Type B pancreatic cell (in vitro differentiated cells): Measurements from ENCODE around the gene MKLN1. TPM values are rescaled to one million over a fixed set of nuclear protein-coding genes. Genes with fewer than 3 reads are reported as not detected.
"Not testable (repeated sequence)": the region's sequence is repeated elsewhere in the genome, so short reads cannot be mapped to it uniquely, and the experiment has no call there.

ENCODE experiments used
- DNase-seq: peaks from one replicate; pipeline ENCODE4 v3.0.0; 2021; ENCODE audit warnings: mixed read lengths; ENCODE audit not compliant: unreplicated experiment; ENCODE audit errors: extremely low spot score
- H3K27ac Mint-ChIP-seq: 2 replicates; pipeline ENCODE4 v1.8.0; 2021; ENCODE audit warnings: mild to moderate bottlenecking, mixed read lengths
- H3K27me3 Mint-ChIP-seq: 2 replicates; pipeline ENCODE4 v1.8.0; 2021; ENCODE audit warnings: mixed read lengths
- H3K36me3 Mint-ChIP-seq: 2 replicates; pipeline ENCODE4 v1.8.0; 2021; ENCODE audit warnings: mixed read lengths
- H3K4me1 Mint-ChIP-seq: one replicate; pipeline ENCODE4 v1.8.0; 2021; ENCODE audit warnings: mixed read lengths; ENCODE audit not compliant: unreplicated experiment
- H3K4me3 Mint-ChIP-seq: 2 replicates; pipeline ENCODE4 v1.8.0; 2021; ENCODE audit warnings: mild to moderate bottlenecking, mixed read lengths
- H3K9me3 Mint-ChIP-seq: 2 replicates; pipeline ENCODE4 v1.8.0; 2021; ENCODE audit warnings: mixed read lengths
- total RNA-seq: library from RNA; stranded (reverse); gene quantifications from 2 replicates; pipeline ENCODE4 v1.2.1, GENCODE V29; 2021; ENCODE audit warnings: low replicate concordance
- TF ChIP-seq, protein P1 (sequence below): fragments of 200-600 bp; sonication (generic); conservative IDR thresholded peaks from 2 replicates; pipeline ENCODE4 v1.5.0; 2021; ENCODE audit warnings: antibody characterized with exemption, mild to moderate bottlenecking

MKLN1 gene
- total RNA-seq, 1 donor from 2014 or later, result 47.7 TPM

DNA sequence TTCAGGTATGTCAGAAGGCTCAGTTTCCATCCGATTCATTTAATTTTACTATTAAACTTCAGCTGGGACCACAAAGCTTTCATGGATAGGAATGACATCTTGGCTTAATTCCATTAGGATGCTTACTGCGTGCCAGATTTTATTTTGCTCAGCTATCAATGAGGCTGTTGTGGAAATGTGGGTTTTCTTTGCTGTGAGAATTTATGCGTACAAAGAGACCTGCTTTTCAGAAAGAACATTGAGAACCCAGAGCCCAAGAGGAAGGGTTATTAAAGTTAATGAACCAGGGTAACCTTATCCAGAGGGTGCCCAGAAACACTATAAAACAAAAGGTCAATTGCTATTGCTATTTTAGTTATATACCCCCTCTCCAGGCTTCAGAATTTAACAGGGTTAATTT lies 98.3 kb downstream of the MKLN1 start:
- no peak overlapping the region for H3K4me3 Mint-ChIP-seq
- H3K27ac Mint-ChIP-seq, result no peak overlapping the region
- peaks cover 9% of the 10 kb centered on the region for H3K36me3 Mint-ChIP-seq

DNA sequence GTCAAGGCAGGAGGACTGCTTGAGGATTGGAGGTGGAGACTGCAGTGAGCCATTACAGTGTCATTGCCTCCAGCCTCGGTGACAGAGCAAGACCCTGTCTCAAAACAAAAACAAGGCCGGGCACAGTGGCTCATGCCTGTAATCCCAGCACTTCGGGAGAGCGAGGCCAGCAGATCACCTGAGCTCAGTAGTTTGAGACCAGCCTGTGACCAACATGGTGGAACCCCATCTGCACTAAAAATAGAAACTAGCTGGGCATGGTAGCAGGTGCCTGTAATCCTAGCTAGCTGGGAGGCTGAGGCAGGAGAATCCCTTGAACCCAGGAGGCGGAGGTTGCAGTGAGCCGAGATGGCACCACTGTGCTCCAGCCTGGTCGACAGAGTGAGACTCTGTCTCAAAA lies 103.2 kb downstream of the MKLN1 start:
- H3K36me3 Mint-ChIP-seq, result peaks cover 34% of the 10 kb centered on the region
- not testable (repeated sequence) for H3K27ac Mint-ChIP-seq, H3K9me3 Mint-ChIP-seq, H3K27me3 Mint-ChIP-seq, H3K4me1 Mint-ChIP-seq, H3K4me3 Mint-ChIP-seq, DNase-seq

More for the DNA sequence above, 98.3 kb downstream of the MKLN1 start:
- H3K27me3 Mint-ChIP-seq, result no peaks in the 10 kb centered on the region
- TF ChIP-seq, protein P1, sequence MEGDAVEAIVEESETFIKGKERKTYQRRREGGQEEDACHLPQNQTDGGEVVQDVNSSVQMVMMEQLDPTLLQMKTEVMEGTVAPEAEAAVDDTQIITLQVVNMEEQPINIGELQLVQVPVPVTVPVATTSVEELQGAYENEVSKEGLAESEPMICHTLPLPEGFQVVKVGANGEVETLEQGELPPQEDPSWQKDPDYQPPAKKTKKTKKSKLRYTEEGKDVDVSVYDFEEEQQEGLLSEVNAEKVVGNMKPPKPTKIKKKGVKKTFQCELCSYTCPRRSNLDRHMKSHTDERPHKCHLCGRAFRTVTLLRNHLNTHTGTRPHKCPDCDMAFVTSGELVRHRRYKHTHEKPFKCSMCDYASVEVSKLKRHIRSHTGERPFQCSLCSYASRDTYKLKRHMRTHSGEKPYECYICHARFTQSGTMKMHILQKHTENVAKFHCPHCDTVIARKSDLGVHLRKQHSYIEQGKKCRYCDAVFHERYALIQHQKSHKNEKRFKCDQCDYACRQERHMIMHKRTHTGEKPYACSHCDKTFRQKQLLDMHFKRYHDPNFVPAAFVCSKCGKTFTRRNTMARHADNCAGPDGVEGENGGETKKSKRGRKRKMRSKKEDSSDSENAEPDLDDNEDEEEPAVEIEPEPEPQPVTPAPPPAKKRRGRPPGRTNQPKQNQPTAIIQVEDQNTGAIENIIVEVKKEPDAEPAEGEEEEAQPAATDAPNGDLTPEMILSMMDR, result no peak
- no peak for DNase-seq
- H3K4me1 Mint-ChIP-seq, result peaks cover 3% of the 10 kb centered on the region
- no peaks in the 10 kb centered on the region for H3K9me3 Mint-ChIP-seq

DNA sequence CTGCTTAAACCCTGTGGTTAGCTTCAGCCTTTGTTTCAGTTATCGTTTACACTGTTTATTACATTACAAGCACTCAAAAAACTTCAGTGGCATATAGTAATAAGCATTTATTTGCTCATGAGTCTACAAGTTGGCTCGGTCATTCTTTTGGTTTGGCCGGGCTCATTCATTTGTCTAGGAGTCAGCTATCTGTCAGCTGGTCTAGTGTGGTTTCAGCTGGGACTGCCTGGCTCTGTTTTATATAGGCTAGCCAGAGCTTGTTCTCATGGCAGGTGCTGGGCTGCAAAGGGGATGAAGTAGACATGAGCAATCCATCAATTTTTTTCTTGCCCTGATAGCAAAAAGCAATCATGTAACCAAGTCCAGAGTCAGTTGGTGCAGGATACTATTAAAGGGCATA lies 103.6 kb downstream of the MKLN1 start:
- no peaks in the 10 kb centered on the region for H3K4me1 Mint-ChIP-seq
- H3K9me3 Mint-ChIP-seq, result no peaks in the 10 kb centered on the region
- TF ChIP-seq, protein P1, result no peak
- H3K27me3 Mint-ChIP-seq, result no peaks in the 10 kb centered on the region
- H3K4me3 Mint-ChIP-seq, result no peak overlapping the region
- H3K27ac Mint-ChIP-seq, result no peak overlapping the region
- DNase-seq, result no peak
- H3K36me3 Mint-ChIP-seq, result peaks cover 36% of the 10 kb centered on the region

DNA sequence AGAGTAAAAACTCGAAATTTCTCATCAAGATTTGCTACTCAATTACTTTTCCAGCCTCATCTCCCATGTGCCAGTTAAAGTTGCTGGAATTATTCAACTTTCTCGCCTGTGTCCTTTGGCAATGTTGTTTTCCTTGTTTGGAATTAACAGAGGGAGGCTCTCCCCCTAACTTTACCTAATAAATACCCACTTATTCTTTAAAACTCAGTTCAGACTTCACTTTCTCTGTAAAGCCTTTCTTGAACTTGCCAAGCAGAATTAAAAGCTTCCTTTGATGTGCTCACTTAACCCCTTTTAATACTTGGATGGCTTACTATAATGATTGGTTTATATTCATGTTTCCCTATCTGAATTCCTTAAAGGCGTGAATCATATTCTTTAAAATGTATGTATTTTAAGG lies 104.1 kb downstream of the MKLN1 start:
- Mint-ChIP-seq H3K4me3 (no peak overlapping the region), H3K9me3 (no peaks in the 10 kb centered on the region), H3K36me3 (peaks cover 37% of the 10 kb centered on the region), H3K27ac (no peak overlapping the region), H3K27me3 (no peaks in the 10 kb centered on the region), H3K4me1 (no peaks in the 10 kb centered on the region)
- TF ChIP-seq, protein P1, result no peak
- DNase-seq, result no peak

DNA sequence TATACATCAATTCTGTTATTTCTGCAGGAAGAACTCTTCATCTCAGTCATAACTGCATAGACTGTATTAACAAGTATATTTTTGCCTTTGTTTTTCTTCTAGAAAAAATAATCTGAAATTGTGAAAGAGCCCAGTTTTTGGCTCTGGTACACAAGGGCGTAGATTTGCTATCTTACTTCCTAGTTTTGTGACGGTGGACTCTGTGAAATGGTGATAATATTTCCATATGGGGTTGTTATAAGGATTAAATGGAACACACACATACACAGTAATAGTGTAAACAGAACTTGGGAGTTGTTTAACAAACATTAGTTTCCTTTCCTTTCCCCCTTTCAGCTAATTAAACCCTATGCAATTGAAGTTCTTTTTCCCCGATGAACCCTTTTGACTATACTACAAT lies 108.7 kb downstream of the MKLN1 start:
- no peak for DNase-seq
- peaks cover 61% of the 10 kb centered on the region for H3K36me3 Mint-ChIP-seq
- TF ChIP-seq, protein P1, result no peak
- no peaks in the 10 kb centered on the region for H3K27me3 Mint-ChIP-seq
- no peak overlapping the region for H3K27ac Mint-ChIP-seq
- no peak overlapping the region for H3K4me3 Mint-ChIP-seq
- no peaks in the 10 kb centered on the region for H3K9me3 Mint-ChIP-seq
- H3K4me1 Mint-ChIP-seq, result no peaks in the 10 kb centered on the region

DNA sequence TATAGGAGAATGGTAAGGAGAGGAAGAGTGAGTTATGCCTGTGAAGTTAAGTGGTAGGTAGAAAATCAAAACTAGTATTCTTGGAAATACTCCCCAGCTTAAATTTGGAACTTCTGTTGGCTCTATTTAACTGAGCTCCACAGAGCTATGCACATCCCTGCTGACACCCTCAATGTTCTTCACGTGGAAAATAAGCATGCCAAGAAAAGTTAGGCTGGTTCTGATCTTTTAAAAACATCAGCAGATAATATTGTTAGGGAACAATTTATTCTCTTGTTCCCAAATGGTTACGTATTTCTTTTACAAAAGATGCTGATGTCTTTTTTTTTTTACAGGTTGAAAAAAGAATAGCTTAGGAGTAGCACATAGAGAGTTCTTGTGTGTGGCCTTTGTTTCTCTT lies 111.3 kb downstream of the MKLN1 start:
- Mint-ChIP-seq H3K27me3 (no peaks in the 10 kb centered on the region), H3K4me1 (no peaks in the 10 kb centered on the region), H3K4me3 (no peak overlapping the region), H3K27ac (no peak overlapping the region), H3K36me3 (peaks cover 60% of the 10 kb centered on the region), H3K9me3 (no peaks in the 10 kb centered on the region)
- DNase-seq, result no peak
- TF ChIP-seq, protein P1, result no peak
